HG03045 (cell line): ENCODE data around the gene ECE1.
A peak's percentile ranks its signal among the peaks of the same experiment; 100 is the strongest.
"Not testable (repeated sequence)": the region's sequence is repeated elsewhere in the genome, so short reads cannot be mapped to it uniquely, and the experiment has no call there.

ENCODE experiments used
- ATAC-seq: cut with Tn5 transposase; IDR thresholded peaks from one replicate; pipeline ENCODE4 v1.9.1; 2021; ENCODE audit warnings: mild to moderate bottlenecking, moderate library complexity; ENCODE audit not compliant: unreplicated experiment

Gene ECE1

GRCh38 chr1:21292984-21293536 lies 2.8 kb upstream of the ECE1 start:
- peak; percentile 27 for ATAC-seq

- no peak for ATAC-seq
Measured at GRCh38 chr1:21292503-21292983, 2.3 kb upstream of the ECE1 start.

- no peak for ATAC-seq
Measured at GRCh38 chr1:21291964-21292363, 1.7 kb upstream of the ECE1 start.

GRCh38 chr1:21291184-21291583 lies 921 bp upstream of the ECE1 start:
- no peak for ATAC-seq

- ATAC-seq: no peak
Measured at GRCh38 chr1:21290546-21290944, 282 bp upstream of the ECE1 start.

GRCh38 chr1:21289127-21289526 lies 1.1 kb downstream of the ECE1 start:
- ATAC-seq: no peak

GRCh38 chr1:21287905-21288514 lies 2.3 kb downstream of the ECE1 start:
- no peak for ATAC-seq

GRCh38 chr1:21285386-21285785 lies 4.9 kb downstream of the ECE1 start:
- not testable (repeated sequence) for ATAC-seq

GRCh38 chr1:21285055-21285372 lies 5.2 kb downstream of the ECE1 start:
- ATAC-seq: no peak

GRCh38 chr1:21284206-21285054 lies 5.8 kb downstream of the ECE1 start:
- ATAC-seq: no peak

GRCh38 chr1:21283524-21283923 lies 6.7 kb downstream of the ECE1 start:
- ATAC-seq: no peak

- ATAC-seq: not testable (repeated sequence)
Measured at GRCh38 chr1:21282020-21282419, 8.2 kb downstream of the ECE1 start.

GRCh38 chr1:21280482-21280881 lies 9.8 kb downstream of the ECE1 start:
- no peak for ATAC-seq

- no peak for ATAC-seq
Measured at GRCh38 chr1:21280011-21280471, 10.2 kb downstream of the ECE1 start.

- ATAC-seq: no peak
Measured at GRCh38 chr1:21278860-21279845, 11.1 kb downstream of the ECE1 start.

GRCh38 chr1:21278208-21278859 lies 11.9 kb downstream of the ECE1 start:
- ATAC-seq: no peak

- no peak for ATAC-seq
Measured at GRCh38 chr1:21277180-21277579, 13.1 kb downstream of the ECE1 start.

- ATAC-seq: no peak
Measured at GRCh38 chr1:21272540-21272939, 17.7 kb downstream of the ECE1 start.

GRCh38 chr1:21271550-21271949 lies 18.7 kb downstream of the ECE1 start:
- no peak for ATAC-seq

- no peak for ATAC-seq
Measured at GRCh38 chr1:21270086-21270689, 20.1 kb downstream of the ECE1 start.
